HG03354 (cell line): ENCODE measurements around the gene PYGM.

Source experiments
- ATAC-seq: cut with Tn5 transposase; IDR thresholded peaks from one replicate; pipeline ENCODE4 v1.9.1; 2021; ENCODE audit warnings: mild to moderate bottlenecking; ENCODE audit not compliant: unreplicated experiment, poor library complexity, severe bottlenecking

The PYGM gene

DNA sequence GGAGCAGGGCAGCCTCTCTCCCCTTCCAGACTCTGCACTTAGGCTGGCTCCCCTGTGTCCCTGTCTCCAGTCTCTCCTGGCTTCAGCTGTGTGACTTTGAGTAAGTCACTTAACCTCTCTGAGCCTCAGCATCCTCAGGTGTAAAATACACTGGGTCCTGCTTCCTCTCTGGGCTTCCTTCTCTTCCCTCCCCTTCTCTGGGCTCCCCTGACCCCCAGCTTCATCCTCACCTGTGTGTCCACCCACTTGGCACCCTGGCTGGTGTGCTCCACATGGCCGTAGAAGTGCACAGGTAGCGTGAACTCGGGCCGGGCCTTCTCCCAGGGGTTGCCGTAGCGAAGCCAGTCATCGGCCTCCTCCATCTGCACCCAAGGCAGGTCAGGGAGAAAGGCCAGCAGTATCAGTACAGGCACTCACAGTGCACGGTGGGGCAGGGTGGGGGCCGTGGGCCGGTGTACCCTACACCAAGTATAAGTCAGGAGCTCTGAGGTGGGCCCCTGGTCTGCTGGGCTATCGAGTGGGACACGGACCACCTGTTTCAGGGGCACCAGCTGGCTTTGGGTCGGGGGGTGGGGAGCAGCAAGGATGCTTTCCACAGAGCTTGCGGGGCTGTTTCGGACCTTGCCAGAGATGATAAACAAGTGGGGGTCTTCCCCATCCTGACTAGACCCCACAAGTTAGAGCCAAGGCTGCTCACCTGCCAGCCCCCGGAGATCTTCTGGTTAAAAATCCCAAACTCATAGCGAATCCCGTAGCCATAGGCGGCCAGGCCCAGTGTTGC is 2.0 kb downstream of the PYGM start:
- no peak for ATAC-seq

DNA sequence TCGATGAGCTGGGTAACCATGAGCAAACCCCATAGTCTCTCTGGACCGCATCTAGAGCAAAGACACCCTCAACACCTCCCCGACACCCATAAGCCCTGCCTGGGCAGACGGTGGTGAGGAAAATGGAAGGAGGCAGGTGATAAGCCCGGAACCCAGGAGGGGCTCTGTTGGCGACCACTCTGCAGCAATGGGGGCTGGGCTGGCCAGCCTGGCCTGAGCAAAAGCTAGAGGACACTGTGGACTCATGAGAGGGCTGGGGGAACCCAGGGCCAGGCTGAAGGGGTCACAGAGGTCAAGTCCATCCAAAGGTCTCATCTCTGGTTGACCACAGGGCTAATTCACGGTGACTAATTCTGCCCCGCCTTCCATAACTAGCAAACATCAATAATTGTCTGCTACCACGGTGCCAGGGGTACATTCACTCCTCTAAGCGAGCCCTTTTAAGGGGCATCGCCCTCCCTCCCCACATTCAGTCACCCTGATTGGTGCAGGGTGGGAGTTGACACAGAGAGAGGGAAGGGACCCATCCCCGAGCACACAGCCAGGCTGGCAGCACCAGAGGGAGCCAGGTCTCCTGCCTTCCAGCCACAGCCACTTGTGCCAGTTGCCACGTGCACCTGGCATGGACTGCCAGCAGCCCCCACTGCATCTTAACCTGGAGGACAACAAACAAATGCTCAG is 4.0 kb downstream of the PYGM start:
- no peak for ATAC-seq

- no peak for ATAC-seq
These were observed 4.7 kb downstream of the PYGM start for GRCh38 chr11:64754919-64755662.

GRCh38 chr11:64754124-64754918 is 5.5 kb downstream of the PYGM start:
- no peak for ATAC-seq

- no peak for ATAC-seq
These were observed 6.2 kb downstream of the PYGM start for GRCh38 chr11:64753380-64754123.

DNA sequence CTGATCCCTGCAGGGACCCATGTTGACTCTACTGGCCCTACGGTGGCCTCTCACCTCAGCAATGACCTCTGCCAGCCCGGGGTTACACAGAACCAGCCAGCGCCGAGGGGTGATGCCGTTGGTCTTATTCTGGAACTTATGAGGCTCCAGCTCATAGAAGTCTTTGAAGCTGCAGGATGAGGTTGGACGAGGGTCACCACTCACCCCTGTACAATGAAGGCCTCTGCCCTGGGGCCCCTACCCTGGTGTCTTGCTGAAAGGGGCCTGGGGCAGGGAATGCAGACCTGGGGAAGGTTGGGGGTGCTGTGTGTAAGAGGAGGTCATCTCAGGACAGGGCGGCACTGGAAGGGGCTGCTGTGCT is 6.8 kb downstream of the PYGM start:
- no peak for ATAC-seq

DNA sequence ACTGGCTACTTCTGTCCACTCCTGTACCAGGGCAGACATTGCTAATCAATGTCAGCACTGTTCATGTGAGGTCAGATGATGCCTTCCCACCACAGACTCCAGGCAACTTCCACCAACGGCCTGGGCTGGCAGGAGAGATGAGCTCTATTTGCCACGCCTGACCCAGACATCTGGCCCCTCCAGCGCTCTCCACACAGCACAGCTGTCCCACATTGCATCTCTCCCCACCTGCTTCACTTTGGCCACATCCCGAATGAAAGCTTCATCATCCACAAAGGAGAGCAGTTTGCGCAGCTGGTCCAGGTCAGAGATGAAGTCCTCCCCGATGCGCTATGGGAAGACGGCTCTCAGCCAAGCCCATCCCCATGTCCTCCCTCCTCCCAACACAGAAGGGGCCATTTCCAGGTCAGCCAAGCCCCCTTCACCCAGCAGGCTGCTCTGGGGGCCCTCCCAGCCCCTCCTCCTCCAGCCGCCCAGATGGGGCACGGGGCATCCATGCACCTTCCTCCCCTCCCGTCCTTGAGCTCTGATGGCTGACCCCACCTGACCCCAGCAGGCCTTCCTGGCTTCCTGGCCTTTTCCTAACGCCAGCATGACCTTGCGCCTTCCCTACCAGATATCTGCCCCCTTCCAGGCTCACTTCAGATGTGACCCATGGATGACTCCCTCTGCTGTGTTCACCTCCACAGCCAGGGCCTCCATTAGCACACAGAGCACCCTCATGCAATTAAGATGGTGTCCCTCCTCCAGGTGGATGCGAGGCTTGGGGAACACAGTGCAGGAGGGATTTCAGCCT is 7.4 kb downstream of the PYGM start:
- no peak for ATAC-seq

GRCh38 chr11:64751580-64751979 is 8.2 kb downstream of the PYGM start:
- no peak for ATAC-seq

GRCh38 chr11:64751136-64751535 is 8.6 kb downstream of the PYGM start:
- no peak for ATAC-seq

DNA sequence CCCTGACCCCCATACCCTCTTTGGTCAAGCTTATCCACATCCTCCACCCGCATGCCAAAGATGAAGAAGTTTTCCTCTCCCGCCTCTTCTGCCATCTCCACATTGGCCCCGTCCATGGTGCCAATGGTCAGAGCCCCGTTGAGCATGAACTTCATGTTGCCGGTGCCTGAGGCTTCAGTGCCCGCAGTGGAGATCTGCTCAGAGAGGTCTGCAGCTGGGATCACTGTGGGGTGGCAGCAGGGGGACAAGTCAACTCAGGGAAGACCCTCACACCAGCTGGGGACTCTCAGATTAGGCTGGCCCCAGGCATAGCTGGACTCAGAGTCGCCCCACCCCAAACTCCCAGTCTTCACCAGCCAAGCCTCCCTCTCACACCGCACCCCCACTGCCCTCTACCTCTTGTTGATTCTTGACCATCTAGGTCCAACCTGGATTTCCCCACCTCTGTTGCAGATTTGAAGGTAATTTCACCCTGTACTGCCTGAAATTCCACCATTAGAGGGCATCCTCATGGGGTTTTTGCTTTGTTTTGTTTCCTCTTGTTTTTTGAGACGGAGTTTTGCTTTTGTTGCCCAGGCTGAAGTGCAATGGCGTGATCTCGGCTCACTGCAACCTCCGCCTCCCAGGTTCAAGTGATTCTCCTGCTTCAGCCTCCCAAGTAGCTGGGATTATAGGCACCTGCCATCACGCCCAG is 9.3 kb downstream of the PYGM start:
- ATAC-seq, result no peak

DNA sequence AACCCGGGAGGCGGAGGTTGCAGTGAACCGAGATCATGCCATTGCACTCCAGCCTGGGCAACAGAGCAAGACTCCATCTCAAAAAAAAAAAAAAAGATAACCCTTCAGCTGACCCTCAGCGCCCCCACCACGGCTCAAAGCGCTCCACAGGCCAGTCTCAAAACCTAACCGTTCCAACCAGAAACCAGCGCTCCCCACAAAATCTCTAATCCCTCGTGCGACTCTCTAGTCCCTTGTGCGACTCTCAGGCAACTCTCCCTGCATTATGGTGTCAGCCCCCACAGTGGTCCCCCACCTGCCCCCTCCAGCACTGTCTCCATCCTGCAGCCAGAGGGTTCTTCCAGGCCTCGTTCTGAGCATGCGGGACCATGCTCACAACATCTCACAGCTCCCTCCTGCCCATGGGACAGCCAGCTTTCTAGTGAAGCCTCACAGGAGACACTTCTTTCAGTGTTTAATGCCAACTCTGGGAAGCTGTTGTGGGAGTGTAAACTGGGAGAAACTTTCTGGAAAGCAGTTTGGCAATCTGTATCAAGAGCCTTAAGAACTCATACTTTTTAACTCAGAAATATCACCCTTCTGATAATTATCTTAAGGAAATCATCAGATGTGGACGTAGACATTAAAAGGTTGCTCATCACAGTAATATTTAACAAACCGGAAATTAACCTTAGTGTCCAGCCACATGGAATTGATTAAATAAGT is 11.7 kb downstream of the PYGM start:
- no peak for ATAC-seq

GRCh38 chr11:64746486-64746885 is 13.3 kb downstream of the PYGM start:
- no peak for ATAC-seq

DNA sequence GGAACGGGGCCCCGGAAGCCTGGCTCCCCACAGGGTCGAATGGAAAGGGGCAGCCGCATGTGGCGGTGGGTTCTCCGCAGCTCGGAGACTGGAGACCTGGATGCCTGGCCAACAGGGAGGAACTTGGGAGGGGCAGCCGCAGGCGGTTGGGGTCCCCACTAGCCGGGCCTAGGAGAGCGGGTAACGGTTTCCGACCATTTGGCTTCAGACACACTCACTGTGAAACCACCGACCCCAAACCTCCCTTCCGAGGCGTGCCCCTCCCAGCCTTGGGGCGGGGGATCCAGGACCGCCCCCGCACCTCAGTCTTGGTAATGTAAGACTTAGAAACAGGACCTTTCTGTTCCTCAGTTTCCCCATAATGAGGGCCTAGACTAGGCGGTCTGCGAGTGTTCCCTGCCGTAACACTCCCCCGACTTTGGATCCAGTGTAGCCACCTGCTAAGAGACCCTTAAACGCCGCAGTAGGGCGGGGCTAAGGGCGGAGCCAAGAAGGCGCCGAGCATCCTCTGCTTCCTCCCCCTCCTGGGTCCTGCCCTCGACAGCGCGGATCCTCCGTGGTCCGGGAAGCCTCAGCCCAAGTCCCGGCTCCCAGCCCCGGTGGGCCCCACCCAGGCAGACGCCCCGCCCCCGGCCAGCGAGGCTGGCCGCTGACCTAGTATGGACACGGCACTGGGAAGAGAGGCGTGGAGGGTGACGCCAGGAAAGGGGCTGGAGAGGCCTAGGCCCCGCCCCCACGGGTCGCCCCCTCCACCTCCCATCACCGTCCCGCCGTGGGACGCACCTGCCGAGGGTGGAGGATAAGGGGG is 14.0 kb downstream of the PYGM start:
- peak; percentile 36 for ATAC-seq

DNA sequence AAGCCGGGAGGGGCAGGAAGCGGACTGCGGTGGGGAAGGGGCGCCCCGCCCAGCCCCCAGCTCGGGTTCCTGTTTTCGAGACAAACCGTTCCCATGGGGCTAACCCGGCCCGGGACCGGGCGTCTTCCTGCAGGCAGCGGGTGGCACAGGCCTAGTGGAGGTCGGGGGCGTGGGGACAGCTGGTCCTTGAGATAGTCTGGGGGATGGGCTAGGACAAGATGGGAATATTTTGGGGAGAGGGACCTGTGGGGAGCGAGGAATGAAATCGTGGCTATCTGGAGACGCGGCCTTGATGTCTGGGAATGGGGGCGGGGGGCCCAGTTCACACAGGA is 14.6 kb downstream of the PYGM start:
- peak; percentile 32 for ATAC-seq

DNA sequence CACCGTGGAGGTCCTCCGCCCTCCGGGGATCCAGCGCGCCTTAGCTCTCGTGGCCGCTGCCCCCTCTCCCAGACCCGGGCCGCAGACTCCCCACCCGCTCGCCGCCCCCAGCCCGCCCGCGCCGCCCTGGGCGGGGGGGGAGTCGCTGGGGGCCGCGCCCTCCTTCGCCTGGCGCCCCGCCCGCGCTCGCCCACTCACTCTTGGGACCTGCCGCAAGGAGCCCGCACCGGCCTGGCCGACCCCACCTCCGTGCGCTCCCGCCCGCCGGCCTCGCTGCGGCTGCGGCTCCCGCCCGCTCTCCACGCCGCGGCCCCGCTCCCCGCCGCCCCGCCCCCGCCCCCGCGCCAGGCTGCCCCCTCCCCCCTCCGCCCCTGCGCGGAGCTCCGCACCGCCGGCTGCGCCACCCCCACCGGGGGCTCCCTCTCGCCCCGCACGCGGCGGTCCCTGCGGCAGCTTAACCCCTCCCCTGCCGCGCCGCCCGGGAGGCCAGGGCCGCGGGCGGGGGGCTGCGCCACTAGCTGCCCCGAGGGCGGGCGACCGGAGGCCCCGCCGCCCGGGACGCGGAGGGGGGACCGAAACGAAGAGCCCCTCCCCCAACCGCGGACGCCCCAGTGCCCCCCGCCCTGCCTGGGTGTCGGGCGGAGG is 15.1 kb downstream of the PYGM start:
- no peak for ATAC-seq
